ENCODE measurements around the gene NBPF6.
"Not testable (repeated sequence)": the region's sequence is repeated elsewhere in the genome, so short reads cannot be mapped to it uniquely, and the experiment has no call there.

- not testable (repeated sequence) for TF ChIP-seq CTCF, POLR2A (IDR thresholded peaks at IDR 0.05)
Observed at GRCh38 chr1:108411098-108411833, 38.9 kb upstream of the NBPF6 start.
